Spleen (tissue), 11 donors: ENCODE measurements around the gene ANKRD1. TPM values are rescaled to one million over a fixed set of nuclear protein-coding genes. Genes with fewer than 3 reads are reported as not detected.

Source experiments
- DNase-seq: peaks from one replicate; pipeline ENCODE4 v3.0.0-alpha.2; 2020
- H3K27ac ChIP-seq, 8 donors: fragments of 200-600 bp; sonication (generic) in 7 of 8; 1 replicate in 4 of 8; 2 replicates in 4 of 8; pipeline versions ENCODE4 v1.5.0 to v1.8.0; 2016 to 2021; ENCODE audit warnings: inconsistent platforms in 4 of 8, mild to moderate bottlenecking in 4 of 8, moderate library complexity in 1 of 8
- H3K27me3 ChIP-seq, 7 donors: fragments of 200-600 bp; sonication (generic) in 6 of 7; replicated peaks in 1 of 7; 1 replicate in 4 of 7; 2 replicates in 3 of 7; pipeline versions ENCODE4 v1.5.0 to v1.8.0; 2016 to 2021; ENCODE audit warnings: inconsistent platforms in 3 of 7, mild to moderate bottlenecking in 1 of 7
- H3K36me3 ChIP-seq, 6 donors: fragments of 200-600 bp; sonication (generic) in 5 of 6; 1 replicate in 4 of 6; 2 replicates in 2 of 6; pipeline versions ENCODE4 v1.5.0 to v1.8.0; 2016 to 2021; ENCODE audit warnings: inconsistent platforms in 2 of 6
- H3K4me1 ChIP-seq, 6 donors: fragments of 200-600 bp; sonication (generic) in 5 of 6; 1 replicate in 3 of 6; 2 replicates in 3 of 6; pipeline versions ENCODE4 v1.5.0 to v1.8.0; 2016 to 2021; ENCODE audit warnings: inconsistent platforms in 3 of 6
- H3K4me3 ChIP-seq, 8 donors: fragments of 200-600 bp; sonication (generic) in 7 of 8; 1 replicate in 4 of 8; 2 replicates in 4 of 8; pipeline versions ENCODE4 v1.5.0 to v1.8.0; 2016 to 2021; ENCODE audit warnings: inconsistent platforms in 4 of 8, mild to moderate bottlenecking in 4 of 8, moderate library complexity in 2 of 8
- H3K9me3 ChIP-seq, 8 donors: fragments of 200-600 bp; sonication (generic) in 7 of 8; 1 replicate in 4 of 8; 2 replicates in 4 of 8; pipeline versions ENCODE4 v1.5.0 to v1.8.0; 2016 to 2021; ENCODE audit warnings: inconsistent platforms in 4 of 8
- POLR2A ChIP-seq, 3 donors: fragments of 450-650 bp; IDR thresholded peaks; one replicate each; pipeline ENCODE4 v1.5.1; 2017; ENCODE audit warnings: antibody characterized with exemption in 3 of 3, mild to moderate bottlenecking in 1 of 3
- POLR2AphosphoS5 ChIP-seq, 3 donors: sonication (generic); formaldehyde crosslinking; IDR thresholded peaks; one replicate each; pipeline ENCODE4 v1.5.1; 2017; ENCODE audit warnings: antibody characterized with exemption in 3 of 3
- WGBS, 5 donors: extraction: QIAGEN DNeasy Blood & Tissue Kit in 3 of 5; methylation state at CpG; one replicate each; pipeline versions ENCODE4 v1.1.5 to v1.1.7; 2013 to 2018; 5-methylcytosine and 5-hydroxymethylcytosine counted together
- intact Hi-C: fragments of 100-400 bp; cut with DNase I; formaldehyde crosslinking; loops from one replicate; pipeline ENCODE4 v1.15.0; 2023; ENCODE audit warnings: low total_unique reads
- polyA plus RNA-seq, 3 donors: library from polyadenylated mRNA; stranded (reverse); fragments of 200-250 nt; gene quantifications; one replicate each; pipeline ENCODE4 v1.2.1, GENCODE V29; 2013
- total RNA-seq, 7 donors: library from RNA; depleted of rRNA in 3 of 7; stranded (reverse); fragments of >200 nt in 3 of 7; fragmentation: NEBNext Ultra II Directional in 4 of 7; extraction: Animal tissue kit (Norgen Biotek cat#: 25700) in 4 of 7; gene quantifications; one replicate each; pipeline versions ENCODE4 v1.1.0 to v1.2.1, GENCODE V29; 2016 to 2021
- TF ChIP-seq, protein P1 (sequence below), 11 experiments: fragments of 200-600 bp in 7 of 11; fragments of 450-650 bp in 4 of 11; sonication (generic) in 4 of 11; IDR thresholded peaks in 8 of 11; conservative IDR thresholded peaks in 3 of 11; 1 replicate in 7 of 11; 2 replicates in 4 of 11; pipeline versions ENCODE4 v1.4.0 to v1.8.0; 2016 to 2021; ENCODE audit warnings: antibody characterized with exemption in 11 of 11, inconsistent platforms in 4 of 11, mild to moderate bottlenecking in 1 of 11
- donor health status: healthy with polysubstance abuse.
- donor health status: DM: no; HTN: no; CAD: no; lungs with moderate emphysema.
- donor health status: DM: no; HTN: no; CAD: no.
- donor health status: Bipolar disorder and iron deficiency.
- donor health status: healthy.
- donor health status: DM: no; HTN: no; CAD: no.
- donor health status: DM: yes; HTN: yes; CAD: no.

Gene ANKRD1
- total and polyA plus RNA-seq, 10 donors: 0.13 to 1.6 (median 0.83) TPM; not detected in 4

DNA sequence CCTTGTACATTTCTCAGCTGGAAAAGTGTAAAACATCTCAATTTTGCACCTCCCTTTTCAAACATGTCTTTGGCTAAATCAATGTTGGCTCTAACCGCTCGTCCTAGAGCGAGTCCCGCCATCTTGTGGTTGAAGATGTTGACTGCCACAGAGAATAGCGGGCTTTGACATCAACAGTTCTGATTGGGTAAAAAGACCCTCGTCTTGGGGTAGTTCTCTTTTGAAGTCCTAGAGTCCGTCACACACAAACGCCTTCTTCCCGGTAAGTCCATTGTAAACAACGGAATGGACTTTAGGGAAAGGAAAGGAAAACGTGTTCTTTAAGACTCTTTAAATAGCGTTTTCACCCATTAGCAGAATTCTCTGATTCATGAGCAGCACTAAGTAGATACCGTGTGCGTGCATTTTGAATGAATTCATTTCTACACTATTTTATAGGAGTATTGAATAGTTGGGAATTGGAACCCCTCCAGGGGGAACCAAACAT, 49.6 kb downstream of the ANKRD1 start:
- H3K27ac ChIP-seq: peak overlapping the region in 7 of 8 donors; percentile 67 to 83 (median 77)

DNA sequence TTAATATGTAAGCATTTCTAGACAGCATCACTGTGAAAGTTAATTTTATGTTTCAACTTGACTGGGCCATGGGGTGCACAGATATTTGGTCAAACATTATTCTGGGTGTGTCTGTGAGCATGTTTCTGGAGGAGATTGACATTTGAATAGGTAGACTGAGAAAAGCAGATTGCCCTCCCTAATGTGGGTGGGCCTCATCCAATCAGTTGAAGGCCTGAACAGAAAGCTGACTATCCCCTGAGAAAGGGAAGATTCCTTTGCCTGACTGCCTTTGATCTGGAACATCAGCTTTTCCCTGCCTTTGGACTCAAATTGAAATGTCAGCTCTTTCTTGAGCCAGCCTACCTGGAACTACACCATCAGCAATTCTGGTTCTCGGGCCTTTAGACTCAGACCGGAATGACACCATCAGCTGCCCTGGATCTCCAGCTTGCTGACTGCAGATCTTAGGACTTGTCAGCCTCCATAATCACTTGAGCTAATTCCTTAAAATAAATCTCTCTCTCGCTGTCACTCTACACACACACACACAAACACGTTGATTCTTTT, 54.8 kb downstream of the ANKRD1 start:
- Histone ChIP-seq H3K9me3 (peaks cover 0 to 10% (median 0%) of the 10 kb centered on the region in 8 donors), H3K4me3 (no peak overlapping the region), H3K36me3 (no peaks in the 10 kb centered on the region), H3K27me3 (peaks cover 0 to 41% (median 4%) of the 10 kb centered on the region in 7 donors), H3K27ac (no peak overlapping the region), H3K4me1 (peaks cover 0 to 6% (median 2%) of the 10 kb centered on the region in 6 donors)
- TF ChIP-seq POLR2AphosphoS5 (IDR thresholded peaks at IDR 0.05) (no peak), POLR2A (IDR thresholded peaks at IDR 0.05) (no peak)
- TF ChIP-seq, protein P1, sequence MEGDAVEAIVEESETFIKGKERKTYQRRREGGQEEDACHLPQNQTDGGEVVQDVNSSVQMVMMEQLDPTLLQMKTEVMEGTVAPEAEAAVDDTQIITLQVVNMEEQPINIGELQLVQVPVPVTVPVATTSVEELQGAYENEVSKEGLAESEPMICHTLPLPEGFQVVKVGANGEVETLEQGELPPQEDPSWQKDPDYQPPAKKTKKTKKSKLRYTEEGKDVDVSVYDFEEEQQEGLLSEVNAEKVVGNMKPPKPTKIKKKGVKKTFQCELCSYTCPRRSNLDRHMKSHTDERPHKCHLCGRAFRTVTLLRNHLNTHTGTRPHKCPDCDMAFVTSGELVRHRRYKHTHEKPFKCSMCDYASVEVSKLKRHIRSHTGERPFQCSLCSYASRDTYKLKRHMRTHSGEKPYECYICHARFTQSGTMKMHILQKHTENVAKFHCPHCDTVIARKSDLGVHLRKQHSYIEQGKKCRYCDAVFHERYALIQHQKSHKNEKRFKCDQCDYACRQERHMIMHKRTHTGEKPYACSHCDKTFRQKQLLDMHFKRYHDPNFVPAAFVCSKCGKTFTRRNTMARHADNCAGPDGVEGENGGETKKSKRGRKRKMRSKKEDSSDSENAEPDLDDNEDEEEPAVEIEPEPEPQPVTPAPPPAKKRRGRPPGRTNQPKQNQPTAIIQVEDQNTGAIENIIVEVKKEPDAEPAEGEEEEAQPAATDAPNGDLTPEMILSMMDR (IDR thresholded peaks at IDR 0.05 in 8 of 11, conservative IDR thresholded peaks at IDR 0.05 in 3 of 11): no peak
- DNase-seq: no peak
- intact Hi-C loops: loop anchor here (10.0 kb wide), 2 partner anchors 111 to 1071 kb away; no protein-coding TSS in a partner anchor
- WGBS, 5 donors: 88 to 95% (median 91%) methylated on average over 4 of the region's 4 CpGs

More for the DNA sequence above, 49.6 kb downstream of the ANKRD1 start:
- Histone ChIP-seq H3K4me1 (peaks cover 14 to 46% (median 28%) of the 10 kb centered on the region in 6 donors), H3K4me3 (peak overlapping the region; percentile 72 to 96 (median 79)), H3K36me3 (peaks cover 0 to 17% (median 8%) of the 10 kb centered on the region in 6 donors), H3K27me3 (peaks cover 0 to 19% (median 0%) of the 10 kb centered on the region in 7 donors), H3K9me3 (peaks cover 0 to 10% (median 0%) of the 10 kb centered on the region in 8 donors)
- WGBS, 5 donors: 1 to 3% (median 2%) methylated on average over 14 of the region's 14 CpGs
- intact Hi-C loops: no loop called here
- no peak for DNase-seq
- TF ChIP-seq POLR2A (IDR thresholded peaks at IDR 0.05) (no peak), POLR2AphosphoS5 (IDR thresholded peaks at IDR 0.05) (no peak)
- TF ChIP-seq, protein P1 (IDR thresholded peaks at IDR 0.05 in 8 of 11, conservative IDR thresholded peaks at IDR 0.05 in 3 of 11): peak in 10 of 11 experiments; percentile 10 to 59 (median 48)

DNA sequence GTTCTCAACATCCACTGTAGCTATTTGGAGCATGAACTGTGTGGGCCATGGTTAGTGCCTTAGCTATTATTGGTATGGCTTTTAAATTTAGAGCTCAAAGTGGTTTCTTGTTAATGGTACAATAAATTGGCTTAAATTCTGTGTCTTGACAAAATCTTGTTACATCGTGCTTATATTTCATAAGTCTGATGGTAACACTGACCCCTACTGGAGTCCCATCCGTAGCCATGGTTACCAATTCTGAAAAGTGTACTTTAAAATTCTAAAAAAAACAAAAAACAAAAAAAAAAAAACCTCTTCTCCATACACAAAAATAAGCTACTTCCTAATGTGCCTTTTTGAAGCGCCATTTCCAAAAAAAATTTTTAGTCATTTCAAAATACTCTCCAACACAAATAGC, 55.5 kb downstream of the ANKRD1 start:
- no peaks in the 10 kb centered on the region for H3K36me3 ChIP-seq
- intact Hi-C loops: loop anchor here (10.0 kb wide), 2 partner anchors 111 to 1071 kb away; no protein-coding TSS in a partner anchor
- H3K4me3 ChIP-seq: no peak overlapping the region
- peaks cover 0 to 10% (median 0%) of the 10 kb centered on the region in 8 donors for H3K9me3 ChIP-seq
- peaks cover 0 to 41% (median 4%) of the 10 kb centered on the region in 7 donors for H3K27me3 ChIP-seq
- no peak for TF ChIP-seq POLR2A (IDR thresholded peaks at IDR 0.05)
- TF ChIP-seq, protein P1 (IDR thresholded peaks at IDR 0.05 in 8 of 11, conservative IDR thresholded peaks at IDR 0.05 in 3 of 11): peak in 2 of 11 experiments; percentile 9 to 18
- DNase-seq: no peak
- H3K4me1 ChIP-seq: no peaks in the 10 kb centered on the region
- 26 to 30% (median 27%) methylated on average over 3 of the region's 3 CpGs for WGBS, 5 donors
- H3K27ac ChIP-seq: no peak overlapping the region

DNA sequence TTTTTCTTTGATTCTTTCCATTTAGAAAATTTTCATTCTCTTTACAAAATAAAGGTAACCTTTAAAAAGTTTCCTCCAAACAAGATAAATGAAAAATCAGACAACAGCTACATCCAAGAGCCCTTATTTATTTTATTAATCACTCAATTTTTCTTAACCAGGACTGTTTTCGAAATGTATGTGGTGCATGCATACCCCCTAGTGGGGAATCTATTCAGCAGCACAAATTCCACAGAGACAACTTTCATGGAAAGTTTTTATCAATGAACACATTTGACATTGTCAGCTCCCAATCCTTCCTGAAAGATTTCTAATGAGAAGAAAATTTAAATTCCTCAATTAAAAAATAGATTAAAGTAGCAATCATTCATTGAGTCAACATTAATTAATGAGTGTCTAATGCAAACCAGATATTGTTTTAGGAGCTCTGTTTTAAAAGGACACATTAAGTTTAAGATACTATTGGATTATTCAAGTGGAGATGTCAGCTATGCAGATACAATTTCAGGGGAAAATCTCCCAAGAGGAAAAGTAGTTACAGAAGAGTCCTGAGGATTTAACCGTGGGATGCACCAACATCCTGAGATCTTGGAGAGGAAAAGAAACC, 57.9 kb downstream of the ANKRD1 start:
- H3K36me3 ChIP-seq: no peaks in the 10 kb centered on the region
- DNase-seq: no peak
- intact Hi-C loops: loop anchor here (10.0 kb wide), 2 partner anchors 108 to 1068 kb away; no protein-coding TSS in a partner anchor

More for the DNA sequence above, 57.9 kb downstream of the ANKRD1 start:
- TF ChIP-seq POLR2AphosphoS5 (IDR thresholded peaks at IDR 0.05): no peak
- TF ChIP-seq, protein P1 (IDR thresholded peaks at IDR 0.05 in 8 of 11, conservative IDR thresholded peaks at IDR 0.05 in 3 of 11): peak in 9 of 11 experiments; percentile 15 to 67 (median 55)
- no peak for TF ChIP-seq POLR2A (IDR thresholded peaks at IDR 0.05)
- no peak overlapping the region for H3K27ac ChIP-seq
- H3K9me3 ChIP-seq: no peaks in the 10 kb centered on the region
- H3K4me3 ChIP-seq: no peak overlapping the region
- peaks cover 0 to 13% (median 6%) of the 10 kb centered on the region in 6 donors for H3K4me1 ChIP-seq
- 25 to 44% (median 29%) methylated on average over 2 of the region's 2 CpGs for WGBS, 5 donors
- H3K27me3 ChIP-seq: peaks cover 0 to 47% (median 0%) of the 10 kb centered on the region in 7 donors
